ENCODE results near the gene FGF5. TPM values are rescaled to one million over a fixed set of nuclear protein-coding genes. Genes with fewer than 3 reads are reported as not detected.

Gene FGF5
- total and polyA plus RNA-seq, 2 of the 13 experiments (the other 11 are each of a cell fraction or from before 2014, with no cell fraction given): not detected

DNA sequence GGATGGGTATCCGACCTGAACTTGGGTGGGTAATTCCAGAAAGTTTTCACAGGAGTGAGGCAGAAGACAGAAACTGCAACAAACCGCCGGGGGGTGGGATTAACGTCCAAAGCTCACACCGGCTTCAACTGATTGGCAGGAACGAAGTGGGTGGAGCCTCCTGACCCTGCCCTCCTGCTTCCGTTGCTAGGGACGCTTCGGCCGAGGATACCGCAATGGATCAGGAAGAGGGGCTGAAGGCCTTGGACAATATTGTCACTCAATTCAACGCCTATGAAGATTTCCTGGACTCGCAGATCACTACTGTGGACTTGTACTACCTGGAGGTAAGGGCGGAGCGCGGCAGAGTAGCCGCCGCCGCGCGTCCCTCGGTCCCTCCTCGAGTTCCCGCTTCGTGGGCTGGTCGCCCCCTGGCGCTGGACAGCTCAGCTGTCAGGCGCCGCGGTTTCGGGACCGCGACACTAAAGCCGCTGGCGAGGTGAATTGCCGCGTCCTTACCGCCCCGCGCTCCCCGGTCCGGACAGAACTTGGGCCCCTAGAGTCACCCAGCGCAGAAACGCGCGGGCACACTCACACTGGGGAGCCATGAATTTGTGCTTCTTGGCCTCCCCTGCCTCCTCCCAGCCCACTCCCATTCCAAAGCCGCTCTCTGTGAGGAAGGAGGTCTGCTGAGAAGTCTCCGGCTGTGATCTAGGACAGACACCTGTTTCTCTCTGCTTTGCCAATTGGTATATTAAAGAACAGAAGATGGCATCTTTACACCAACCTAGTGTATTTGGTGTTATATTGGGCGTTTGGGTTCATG, 69.3 kb downstream of the FGF5 start, which contains the start of gene CFAP299 (continued):
- TF ChIP-seq, protein P1, sequence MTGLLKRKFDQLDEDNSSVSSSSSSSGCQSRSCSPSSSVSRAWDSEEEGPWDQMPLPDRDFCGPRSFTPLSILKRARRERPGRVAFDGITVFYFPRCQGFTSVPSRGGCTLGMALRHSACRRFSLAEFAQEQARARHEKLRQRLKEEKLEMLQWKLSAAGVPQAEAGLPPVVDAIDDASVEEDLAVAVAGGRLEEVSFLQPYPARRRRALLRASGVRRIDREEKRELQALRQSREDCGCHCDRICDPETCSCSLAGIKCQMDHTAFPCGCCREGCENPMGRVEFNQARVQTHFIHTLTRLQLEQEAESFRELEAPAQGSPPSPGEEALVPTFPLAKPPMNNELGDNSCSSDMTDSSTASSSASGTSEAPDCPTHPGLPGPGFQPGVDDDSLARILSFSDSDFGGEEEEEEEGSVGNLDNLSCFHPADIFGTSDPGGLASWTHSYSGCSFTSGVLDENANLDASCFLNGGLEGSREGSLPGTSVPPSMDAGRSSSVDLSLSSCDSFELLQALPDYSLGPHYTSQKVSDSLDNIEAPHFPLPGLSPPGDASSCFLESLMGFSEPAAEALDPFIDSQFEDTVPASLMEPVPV (CRISPR knock-in tag; IDR thresholded peaks at IDR 0.05): 0 out of 2 replicates have a peak, but pooled peaks have one; percentile 0
- TF ChIP-seq, protein P2, sequence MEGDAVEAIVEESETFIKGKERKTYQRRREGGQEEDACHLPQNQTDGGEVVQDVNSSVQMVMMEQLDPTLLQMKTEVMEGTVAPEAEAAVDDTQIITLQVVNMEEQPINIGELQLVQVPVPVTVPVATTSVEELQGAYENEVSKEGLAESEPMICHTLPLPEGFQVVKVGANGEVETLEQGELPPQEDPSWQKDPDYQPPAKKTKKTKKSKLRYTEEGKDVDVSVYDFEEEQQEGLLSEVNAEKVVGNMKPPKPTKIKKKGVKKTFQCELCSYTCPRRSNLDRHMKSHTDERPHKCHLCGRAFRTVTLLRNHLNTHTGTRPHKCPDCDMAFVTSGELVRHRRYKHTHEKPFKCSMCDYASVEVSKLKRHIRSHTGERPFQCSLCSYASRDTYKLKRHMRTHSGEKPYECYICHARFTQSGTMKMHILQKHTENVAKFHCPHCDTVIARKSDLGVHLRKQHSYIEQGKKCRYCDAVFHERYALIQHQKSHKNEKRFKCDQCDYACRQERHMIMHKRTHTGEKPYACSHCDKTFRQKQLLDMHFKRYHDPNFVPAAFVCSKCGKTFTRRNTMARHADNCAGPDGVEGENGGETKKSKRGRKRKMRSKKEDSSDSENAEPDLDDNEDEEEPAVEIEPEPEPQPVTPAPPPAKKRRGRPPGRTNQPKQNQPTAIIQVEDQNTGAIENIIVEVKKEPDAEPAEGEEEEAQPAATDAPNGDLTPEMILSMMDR (CRISPR knock-in tag; IDR thresholded peaks at IDR 0.05): peak; percentile 80
- TF ChIP-seq KDM3A (CRISPR knock-in tag; IDR thresholded peaks at IDR 0.05; ENCODE audit: low read depth): peak; percentile 48; the same call in 1 of the 2 replicates
- peak; percentile 78; the same call in 1 of the 2 replicates for TF ChIP-seq ZNF788 (CRISPR knock-in tag; IDR thresholded peaks at IDR 0.05; ENCODE audit: borderline replicate concordance)
- TF ChIP-seq KMT2A (CRISPR knock-in tag; IDR thresholded peaks at IDR 0.05): 0 out of 2 replicates have a peak, but pooled peaks have one; percentile 22
- TF ChIP-seq, protein P3, sequence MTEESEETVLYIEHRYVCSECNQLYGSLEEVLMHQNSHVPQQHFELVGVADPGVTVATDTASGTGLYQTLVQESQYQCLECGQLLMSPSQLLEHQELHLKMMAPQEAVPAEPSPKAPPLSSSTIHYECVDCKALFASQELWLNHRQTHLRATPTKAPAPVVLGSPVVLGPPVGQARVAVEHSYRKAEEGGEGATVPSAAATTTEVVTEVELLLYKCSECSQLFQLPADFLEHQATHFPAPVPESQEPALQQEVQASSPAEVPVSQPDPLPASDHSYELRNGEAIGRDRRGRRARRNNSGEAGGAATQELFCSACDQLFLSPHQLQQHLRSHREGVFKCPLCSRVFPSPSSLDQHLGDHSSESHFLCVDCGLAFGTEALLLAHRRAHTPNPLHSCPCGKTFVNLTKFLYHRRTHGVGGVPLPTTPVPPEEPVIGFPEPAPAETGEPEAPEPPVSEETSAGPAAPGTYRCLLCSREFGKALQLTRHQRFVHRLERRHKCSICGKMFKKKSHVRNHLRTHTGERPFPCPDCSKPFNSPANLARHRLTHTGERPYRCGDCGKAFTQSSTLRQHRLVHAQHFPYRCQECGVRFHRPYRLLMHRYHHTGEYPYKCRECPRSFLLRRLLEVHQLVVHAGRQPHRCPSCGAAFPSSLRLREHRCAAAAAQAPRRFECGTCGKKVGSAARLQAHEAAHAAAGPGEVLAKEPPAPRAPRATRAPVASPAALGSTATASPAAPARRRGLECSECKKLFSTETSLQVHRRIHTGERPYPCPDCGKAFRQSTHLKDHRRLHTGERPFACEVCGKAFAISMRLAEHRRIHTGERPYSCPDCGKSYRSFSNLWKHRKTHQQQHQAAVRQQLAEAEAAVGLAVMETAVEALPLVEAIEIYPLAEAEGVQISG (CRISPR knock-in tag; IDR thresholded peaks at IDR 0.05): peak; percentile 71
- TF ChIP-seq, protein P4, sequence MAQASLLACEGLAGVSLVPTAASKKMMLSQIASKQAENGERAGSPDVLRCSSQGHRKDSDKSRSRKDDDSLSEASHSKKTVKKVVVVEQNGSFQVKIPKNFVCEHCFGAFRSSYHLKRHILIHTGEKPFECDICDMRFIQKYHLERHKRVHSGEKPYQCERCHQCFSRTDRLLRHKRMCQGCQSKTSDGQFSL (CRISPR knock-in tag; IDR thresholded peaks at IDR 0.05): no peak
- no peak for TF ChIP-seq ZNF234 (CRISPR knock-in tag; conservative IDR thresholded peaks at IDR 0.05)
- TF ChIP-seq, protein P5, sequence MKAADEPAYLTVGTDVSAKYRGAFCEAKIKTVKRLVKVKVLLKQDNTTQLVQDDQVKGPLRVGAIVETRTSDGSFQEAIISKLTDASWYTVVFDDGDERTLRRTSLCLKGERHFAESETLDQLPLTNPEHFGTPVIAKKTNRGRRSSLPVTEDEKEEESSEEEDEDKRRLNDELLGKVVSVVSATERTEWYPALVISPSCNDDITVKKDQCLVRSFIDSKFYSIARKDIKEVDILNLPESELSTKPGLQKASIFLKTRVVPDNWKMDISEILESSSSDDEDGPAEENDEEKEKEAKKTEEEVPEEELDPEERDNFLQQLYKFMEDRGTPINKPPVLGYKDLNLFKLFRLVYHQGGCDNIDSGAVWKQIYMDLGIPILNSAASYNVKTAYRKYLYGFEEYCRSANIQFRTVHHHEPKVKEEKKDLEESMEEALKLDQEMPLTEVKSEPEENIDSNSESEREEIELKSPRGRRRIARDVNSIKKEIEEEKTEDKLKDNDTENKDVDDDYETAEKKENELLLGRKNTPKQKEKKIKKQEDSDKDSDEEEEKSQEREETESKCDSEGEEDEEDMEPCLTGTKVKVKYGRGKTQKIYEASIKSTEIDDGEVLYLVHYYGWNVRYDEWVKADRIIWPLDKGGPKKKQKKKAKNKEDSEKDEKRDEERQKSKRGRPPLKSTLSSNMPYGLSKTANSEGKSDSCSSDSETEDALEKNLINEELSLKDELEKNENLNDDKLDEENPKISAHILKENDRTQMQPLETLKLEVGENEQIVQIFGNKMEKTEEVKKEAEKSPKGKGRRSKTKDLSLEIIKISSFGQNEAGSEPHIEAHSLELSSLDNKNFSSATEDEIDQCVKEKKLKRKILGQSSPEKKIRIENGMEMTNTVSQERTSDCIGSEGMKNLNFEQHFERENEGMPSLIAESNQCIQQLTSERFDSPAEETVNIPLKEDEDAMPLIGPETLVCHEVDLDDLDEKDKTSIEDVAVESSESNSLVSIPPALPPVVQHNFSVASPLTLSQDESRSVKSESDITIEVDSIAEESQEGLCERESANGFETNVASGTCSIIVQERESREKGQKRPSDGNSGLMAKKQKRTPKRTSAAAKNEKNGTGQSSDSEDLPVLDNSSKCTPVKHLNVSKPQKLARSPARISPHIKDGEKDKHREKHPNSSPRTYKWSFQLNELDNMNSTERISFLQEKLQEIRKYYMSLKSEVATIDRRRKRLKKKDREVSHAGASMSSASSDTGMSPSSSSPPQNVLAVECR (CRISPR knock-in tag; IDR thresholded peaks at IDR 0.05; ENCODE audit: borderline replicate concordance): peak; percentile 92
- peak; percentile 73; the same call in 1 of the 2 replicates for TF ChIP-seq MXD4 (CRISPR knock-in tag; IDR thresholded peaks at IDR 0.05)
- TF ChIP-seq SOX6 (IDR thresholded peaks at IDR 0.05): no peak
- TF ChIP-seq SOX6 (CRISPR knock-in tag; IDR thresholded peaks at IDR 0.05): peak; percentile 63
- TF ChIP-seq, protein P6, sequence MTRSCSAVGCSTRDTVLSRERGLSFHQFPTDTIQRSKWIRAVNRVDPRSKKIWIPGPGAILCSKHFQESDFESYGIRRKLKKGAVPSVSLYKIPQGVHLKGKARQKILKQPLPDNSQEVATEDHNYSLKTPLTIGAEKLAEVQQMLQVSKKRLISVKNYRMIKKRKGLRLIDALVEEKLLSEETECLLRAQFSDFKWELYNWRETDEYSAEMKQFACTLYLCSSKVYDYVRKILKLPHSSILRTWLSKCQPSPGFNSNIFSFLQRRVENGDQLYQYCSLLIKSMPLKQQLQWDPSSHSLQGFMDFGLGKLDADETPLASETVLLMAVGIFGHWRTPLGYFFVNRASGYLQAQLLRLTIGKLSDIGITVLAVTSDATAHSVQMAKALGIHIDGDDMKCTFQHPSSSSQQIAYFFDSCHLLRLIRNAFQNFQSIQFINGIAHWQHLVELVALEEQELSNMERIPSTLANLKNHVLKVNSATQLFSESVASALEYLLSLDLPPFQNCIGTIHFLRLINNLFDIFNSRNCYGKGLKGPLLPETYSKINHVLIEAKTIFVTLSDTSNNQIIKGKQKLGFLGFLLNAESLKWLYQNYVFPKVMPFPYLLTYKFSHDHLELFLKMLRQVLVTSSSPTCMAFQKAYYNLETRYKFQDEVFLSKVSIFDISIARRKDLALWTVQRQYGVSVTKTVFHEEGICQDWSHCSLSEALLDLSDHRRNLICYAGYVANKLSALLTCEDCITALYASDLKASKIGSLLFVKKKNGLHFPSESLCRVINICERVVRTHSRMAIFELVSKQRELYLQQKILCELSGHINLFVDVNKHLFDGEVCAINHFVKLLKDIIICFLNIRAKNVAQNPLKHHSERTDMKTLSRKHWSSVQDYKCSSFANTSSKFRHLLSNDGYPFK (CRISPR knock-in tag; IDR thresholded peaks at IDR 0.05; ENCODE audit: borderline replicate concordance): peak; percentile 37; the same call in 1 of the 2 replicates
